ENCODE data around the gene SLC2A13.

GRCh38 chr12:39853003-39853402 lies 252.9 kb downstream of the SLC2A13 start:
- no peak for TF ChIP-seq POLR2A (IDR thresholded peaks at IDR 0.05)
- no peak for TF ChIP-seq CTCF (IDR thresholded peaks at IDR 0.05)

Data from tibial nerve (tissue), 3 donors.